Mammary epithelial cell (primary cell): Measurements from ENCODE around the gene CD37.

Experiments
- CTCF ChIP-seq, 2 donors: IDR thresholded peaks in 1 of 2; conservative IDR thresholded peaks in 1 of 2; 2 replicates each; pipeline ENCODE4 v1.5.1; 2011 to 2012; ENCODE audit warnings: inconsistent platforms in 2 of 2, low read length in 2 of 2, mild to moderate bottlenecking in 2 of 2, control low read depth in 1 of 2, low read depth in 1 of 2; ENCODE audit not compliant: insufficient read depth in 1 of 2; ENCODE audit errors: extremely low read depth in 1 of 2
- EZH2 ChIP-seq: IDR thresholded peaks from 2 replicates; pipeline ENCODE4 v1.6.1; 2012; ENCODE audit warnings: low read length, inconsistent platforms, borderline replicate concordance

- TF ChIP-seq CTCF (conservative IDR thresholded peaks at IDR 0.05 in 1 of 2, IDR thresholded peaks at IDR 0.05 in 1 of 2; ENCODE audit: extremely low read depth in 1 of 2, insufficient read depth in 1 of 2, low read depth in 1 of 2, low read length in 2 of 2) (no peak), EZH2 (no peak)
These were observed 33.6 kb downstream of the CD37 start for GRCh38 chr19:49368711-49369358.
